Measurements from ENCODE around the gene STX1B. TPM values are rescaled to one million over a fixed set of nuclear protein-coding genes. Genes with fewer than 3 reads are reported as not detected.

The STX1B gene
- total and polyA plus RNA-seq, 5 donors: 0.66 to 2.1 (median 1.7) TPM

GRCh38 chr16:31002862-31003341 is 7.5 kb downstream of the STX1B start:
- intact Hi-C loops (cut with DNase I): no loop called here
- ATAC-seq: no peak

GRCh38 chr16:31002250-31002700 is 8.2 kb downstream of the STX1B start:
- H3K9me3 ChIP-seq (ENCODE audit: control insufficient read depth, low read length): no peaks in the 10 kb centered on the region
- no peaks in the 10 kb centered on the region for H3K4me1 ChIP-seq (ENCODE audit: control insufficient read depth, insufficient read depth, low read length)
- 64% methylated on average over 10 of the region's 10 CpGs for WGBS
- H3K4me3 ChIP-seq (ENCODE audit: low read length): no peak overlapping the region
- no peaks in the 10 kb centered on the region for H3K27me3 ChIP-seq (ENCODE audit: control insufficient read depth, insufficient read depth)
- no peak overlapping the region for H3K27ac ChIP-seq (ENCODE audit: low read length)
- ATAC-seq (no peak), DNase-seq (peak in 2 of 3 donors; percentile 24 to 39)
- intact Hi-C loops (cut with DNase I): no loop called here

More at GRCh38 chr16:31002862-31003341, 7.5 kb downstream of the STX1B start:
- 82% methylated on average over 9 of the region's 9 CpGs for WGBS
- DNase-seq: peak in 2 of 3 donors; percentile 13 to 31
- Histone ChIP-seq H3K4me3 (ENCODE audit: low read length) (no peak overlapping the region), H3K4me1 (ENCODE audit: control insufficient read depth, insufficient read depth, low read length) (no peaks in the 10 kb centered on the region), H3K9me3 (ENCODE audit: control insufficient read depth, low read length) (no peaks in the 10 kb centered on the region), H3K27me3 (ENCODE audit: control insufficient read depth, insufficient read depth) (no peaks in the 10 kb centered on the region), H3K27ac (ENCODE audit: low read length) (no peak overlapping the region)

GRCh38 chr16:31001507-31002249 is 8.8 kb downstream of the STX1B start:
- no peak overlapping the region for H3K27ac ChIP-seq (ENCODE audit: low read length)
- ATAC-seq (no peak), DNase-seq (peak in 2 of 3 donors; percentile 58 to 62)
- no peaks in the 10 kb centered on the region for H3K27me3 ChIP-seq (ENCODE audit: control insufficient read depth, insufficient read depth)
- intact Hi-C loops (cut with DNase I): no loop called here
- no peaks in the 10 kb centered on the region for H3K9me3 ChIP-seq (ENCODE audit: control insufficient read depth, low read length)
- H3K4me1 ChIP-seq (ENCODE audit: control insufficient read depth, insufficient read depth, low read length): no peaks in the 10 kb centered on the region
- 50% methylated on average over 16 of the region's 16 CpGs for WGBS
- H3K4me3 ChIP-seq (ENCODE audit: low read length): no peak overlapping the region

- Histone ChIP-seq H3K4me3 (ENCODE audit: low read length) (no peak overlapping the region), H3K4me1 (ENCODE audit: control insufficient read depth, insufficient read depth, low read length) (no peaks in the 10 kb centered on the region), H3K27ac (ENCODE audit: low read length) (no peak overlapping the region), H3K27me3 (ENCODE audit: control insufficient read depth, insufficient read depth) (no peaks in the 10 kb centered on the region), H3K9me3 (ENCODE audit: control insufficient read depth, low read length) (no peaks in the 10 kb centered on the region)
- WGBS: 88% methylated on average over 19 of the region's 19 CpGs
- DNase-seq (peak in 1 of 3 donors; percentile 33), ATAC-seq (no peak)
- intact Hi-C loops (cut with DNase I): no loop called here
Measured at GRCh38 chr16:31000671-31001382, 9.6 kb downstream of the STX1B start.

- H3K27me3 ChIP-seq (ENCODE audit: control insufficient read depth, insufficient read depth): no peaks in the 10 kb centered on the region
- H3K9me3 ChIP-seq (ENCODE audit: control insufficient read depth, low read length): no peaks in the 10 kb centered on the region
- peak overlapping the region; percentile 31 for H3K27ac ChIP-seq (ENCODE audit: low read length)
- WGBS: 57% methylated on average over 6 of the region's 6 CpGs
- no peaks in the 10 kb centered on the region for H3K4me1 ChIP-seq (ENCODE audit: control insufficient read depth, insufficient read depth, low read length)
- no peak overlapping the region for H3K4me3 ChIP-seq (ENCODE audit: low read length)
- ATAC-seq (no peak), DNase-seq (peak in 2 of 3 donors; percentile 66 to 74)
- intact Hi-C loops (cut with DNase I): no loop called here
Measured at GRCh38 chr16:30998852-30999761, 11.3 kb downstream of the STX1B start.

- ATAC-seq: peak; percentile 4 to 6
- no peaks in the 10 kb centered on the region for H3K4me1 ChIP-seq (ENCODE audit: control insufficient read depth, insufficient read depth, low read length)
- peak in 2 of 3 donors; percentile 50 to 60 for DNase-seq
- no peak overlapping the region for H3K27ac ChIP-seq (ENCODE audit: low read length)
- H3K27me3 ChIP-seq (ENCODE audit: control insufficient read depth, insufficient read depth): no peaks in the 10 kb centered on the region
- WGBS: 64% methylated on average over 21 of the region's 21 CpGs
- H3K4me3 ChIP-seq (ENCODE audit: low read length): peak overlapping the region; percentile 31
- intact Hi-C loops (cut with DNase I): no loop called here
- no peaks in the 10 kb centered on the region for H3K9me3 ChIP-seq (ENCODE audit: control insufficient read depth, low read length)
Measured at GRCh38 chr16:30997725-30998711, 12.4 kb downstream of the STX1B start.

- no peaks in the 10 kb centered on the region for H3K4me1 ChIP-seq (ENCODE audit: control insufficient read depth, insufficient read depth, low read length)
- H3K4me3 ChIP-seq (ENCODE audit: low read length): peak overlapping the region; percentile 31
- no peaks in the 10 kb centered on the region for H3K9me3 ChIP-seq (ENCODE audit: control insufficient read depth, low read length)
- ATAC-seq (peak; percentile 95 to 96), DNase-seq (peak; percentile 86 to 94 (median 93))
- H3K27me3 ChIP-seq (ENCODE audit: control insufficient read depth, insufficient read depth): no peaks in the 10 kb centered on the region
- H3K27ac ChIP-seq (ENCODE audit: low read length): no peak overlapping the region
- 3% methylated on average over 60 of the region's 60 CpGs for WGBS
- intact Hi-C loops (cut with DNase I): no loop called here
Measured at GRCh38 chr16:30996985-30997724, 13.3 kb downstream of the STX1B start.

GRCh38 chr16:30996324-30996984 is 14.0 kb downstream of the STX1B start:
- Histone ChIP-seq H3K4me3 (ENCODE audit: low read length) (peak overlapping the region; percentile 31), H3K27ac (ENCODE audit: low read length) (no peak overlapping the region), H3K4me1 (ENCODE audit: control insufficient read depth, insufficient read depth, low read length) (no peaks in the 10 kb centered on the region), H3K9me3 (ENCODE audit: control insufficient read depth, low read length) (no peaks in the 10 kb centered on the region), H3K27me3 (ENCODE audit: control insufficient read depth, insufficient read depth) (no peaks in the 10 kb centered on the region)
- DNase-seq (peak; percentile 46 to 77 (median 76)), ATAC-seq (peak; percentile 11 to 55)
- 25% methylated on average over 23 of the region's 23 CpGs for WGBS
- intact Hi-C loops (cut with DNase I): no loop called here

GRCh38 chr16:30995927-30996323 is 14.5 kb downstream of the STX1B start:
- DNase-seq (no peak), ATAC-seq (no peak)
- no peak overlapping the region for H3K4me3 ChIP-seq (ENCODE audit: low read length)
- H3K4me1 ChIP-seq (ENCODE audit: control insufficient read depth, insufficient read depth, low read length): no peaks in the 10 kb centered on the region
- no peaks in the 10 kb centered on the region for H3K27me3 ChIP-seq (ENCODE audit: control insufficient read depth, insufficient read depth)
- no peak overlapping the region for H3K27ac ChIP-seq (ENCODE audit: low read length)
- intact Hi-C loops (cut with DNase I): no loop called here
- WGBS: 81% methylated on average over 11 of the region's 11 CpGs
- H3K9me3 ChIP-seq (ENCODE audit: control insufficient read depth, low read length): no peaks in the 10 kb centered on the region
